OCI-M2 (cell line): ENCODE results near the gene RSAD2.

Experiments
- DNase-seq: peaks from one replicate; lab custom pipeline; 2025; ENCODE audit not compliant: unreplicated experiment; lab: John Stamatoyannopoulos, UW

Gene RSAD2

GRCh38 chr2:6864231-6864754 lies 13.3 kb upstream of the RSAD2 start:
- no peak for DNase-seq

- DNase-seq = no peak
These were observed 12.6 kb upstream of the RSAD2 start for GRCh38 chr2:6864923-6865345.

- no peak for DNase-seq
These were observed 12.0 kb upstream of the RSAD2 start, which contains the start of gene CMPK2 for GRCh38 chr2:6865346-6866274. TSS of gene CMPK2 (minus strand) at chr2:6865907. CDS start at chr2:6865696, 211 bp downstream.

- DNase-seq = no peak
These were observed 11.3 kb upstream of the RSAD2 start for GRCh38 chr2:6866275-6866671.

- DNase-seq = no peak
These were observed 10.6 kb upstream of the RSAD2 start for GRCh38 chr2:6866982-6867381.

- no peak for DNase-seq
These were observed 5.2 kb upstream of the RSAD2 start for GRCh38 chr2:6872394-6872793.

- DNase-seq = no peak
These were observed 3.5 kb upstream of the RSAD2 start for GRCh38 chr2:6874032-6874431.

- DNase-seq = no peak
These were observed 1.3 kb upstream of the RSAD2 start for GRCh38 chr2:6876309-6876708.

- DNase-seq = no peak
These were observed 972 bp downstream of the RSAD2 start for GRCh38 chr2:6878549-6878948.

GRCh38 chr2:6879011-6879410 lies 1.4 kb downstream of the RSAD2 start:
- DNase-seq = no peak

- peak; percentile 82 for DNase-seq
These were observed 2.7 kb downstream of the RSAD2 start for GRCh38 chr2:6880200-6880733.

GRCh38 chr2:6881046-6881445 lies 3.5 kb downstream of the RSAD2 start:
- no peak for DNase-seq

GRCh38 chr2:6881516-6881915 lies 3.9 kb downstream of the RSAD2 start:
- DNase-seq = no peak

GRCh38 chr2:6883448-6884122 lies 6.0 kb downstream of the RSAD2 start:
- no peak for DNase-seq

- DNase-seq = no peak
These were observed 8.0 kb downstream of the RSAD2 start for GRCh38 chr2:6885551-6885950.

GRCh38 chr2:6885968-6886367 lies 8.4 kb downstream of the RSAD2 start:
- DNase-seq = no peak

GRCh38 chr2:6887751-6888192 lies 10.2 kb downstream of the RSAD2 start:
- DNase-seq = no peak

GRCh38 chr2:6888724-6889123 lies 11.1 kb downstream of the RSAD2 start:
- DNase-seq = no peak

GRCh38 chr2:6893876-6894482 lies 16.4 kb downstream of the RSAD2 start:
- no peak for DNase-seq

GRCh38 chr2:6896930-6897759 lies 19.6 kb downstream of the RSAD2 start:
- peak; percentile 16 for DNase-seq
